Measurements from ENCODE around the gene SLC22A13. TPM values are rescaled to one million over a fixed set of nuclear protein-coding genes. Genes with fewer than 3 reads are reported as not detected.

SLC22A13 gene
- total and polyA plus RNA-seq, 2 of the 4 experiments (the other 2 are of a cell fraction): under 0.01 to 0.22 TPM

- Histone ChIP-seq H4K8ac (ENCODE audit: low read depth in 2 of 2, low read length in 2 of 2) (no peak overlapping the region), H4K5ac (ENCODE audit: low read depth, low read length) (no peak overlapping the region)
Observed at GRCh38 chr3:38327335-38328009, 61.9 kb downstream of the SLC22A13 start.

More at GRCh38 chr3:38327335-38328009, 61.9 kb downstream of the SLC22A13 start:
- H3K56ac ChIP-seq (ENCODE audit: extremely low read depth, insufficient read depth, low read length): no peak overlapping the region
- no peak overlapping the region for H3K23ac ChIP-seq (ENCODE audit: low read depth, low read length)
- H4K91ac ChIP-seq (ENCODE audit: insufficient read depth, low read depth, low read length): no peak overlapping the region
- no peak overlapping the region for H3K4me2 ChIP-seq (ENCODE audit: low read depth, low read length)
- no peaks in the 10 kb centered on the region; the same call in none of the 2 replicates for H3K9me3 ChIP-seq (ENCODE audit: control insufficient read depth, insufficient read depth, low read length)
- no peak overlapping the region for H2AK9ac ChIP-seq (replicated peaks; ENCODE audit: low read depth, low read length, poor library complexity)
- ATAC-seq (ENCODE audit: low read depth) (no peak), DNase-seq (peak; percentile 56)
- no peaks in the 10 kb centered on the region for H3K4me1 ChIP-seq (ENCODE audit: control insufficient read depth, insufficient read depth, low read length)
- H3K18ac ChIP-seq (ENCODE audit: low read depth, low read length): no peak overlapping the region
- ChIA-PET CTCF (interaction anchor here (0.5 kb wide), 1 partner anchor 1563 kb away, joined by 3 read pairs; no protein-coding TSS in a partner anchor), POLR2A (ENCODE audit: unreplicated experiment) (no interaction called here)
- no peak overlapping the region for H3K27ac ChIP-seq (ENCODE audit: insufficient read depth, low read length)
- intact Hi-C loops (cut with micrococcal nuclease) (no loop called here), in situ Hi-C loops (cut with MboI; ENCODE audit: low sequenced_read_pairs) (no loop called here), dilution Hi-C loops (cut with HindIII; ENCODE audit: low sequenced_read_pairs, unreplicated experiment) (no loop called here)
- H3K4me3 ChIP-seq (ENCODE audit: insufficient read depth, low read depth, low read length): no peak overlapping the region
- no peak overlapping the region for H2AK5ac ChIP-seq (ENCODE audit: low read depth, low read length)
- H2BK5ac ChIP-seq (ENCODE audit: low read depth, low read length, poor library complexity, severe bottlenecking): no peak overlapping the region
- H2BK20ac ChIP-seq (ENCODE audit: low read depth, low read length): no peak overlapping the region
- H3K9me1 ChIP-seq (ENCODE audit: insufficient read depth, low read length): no peaks in the 10 kb centered on the region
- no peak overlapping the region for H3K9ac ChIP-seq (ENCODE audit: low read depth, low read length)
- no peak overlapping the region for H3K4ac ChIP-seq (ENCODE audit: low read depth, low read length)
- no peak for TF ChIP-seq RCOR1 (IDR thresholded peaks at IDR 0.05; ENCODE audit: insufficient replicate concordance, low read length)
- TF ChIP-seq POLR2A (IDR thresholded peaks at IDR 0.05; ENCODE audit: low read depth, low read length): no peak
- no peak for TF ChIP-seq MAFK (IDR thresholded peaks at IDR 0.05; ENCODE audit: low read depth, low read length)
- peak; percentile 53; the same call in 1 of the 2 replicates for TF ChIP-seq NFE2L2 (IDR thresholded peaks at IDR 0.05; ENCODE audit: low read depth, low read length)
- no peak overlapping the region for H2BK15ac ChIP-seq (ENCODE audit: low read depth, low read length)
- no TSS peak for BruUV-seq (replicated peaks)
- no peak overlapping the region for H2AFZ ChIP-seq (replicated peaks; ENCODE audit: low read length, poor library complexity)
- H3K14ac ChIP-seq (replicated peaks; ENCODE audit: low read depth, low read length): no peak overlapping the region
- H2BK120ac ChIP-seq (ENCODE audit: low read depth, low read length): no peak overlapping the region
- no peaks in the 10 kb centered on the region; the same call in 1 of the 2 replicates for H3K27me3 ChIP-seq (ENCODE audit: control insufficient read depth, insufficient read depth, low read length)
- no peaks in the 10 kb centered on the region for H3K36me3 ChIP-seq (ENCODE audit: control insufficient read depth, insufficient read depth, low read length)
- no peaks in the 10 kb centered on the region for H4K20me1 ChIP-seq (ENCODE audit: insufficient read depth, low read length)
- no peaks in the 10 kb centered on the region for H3K79me1 ChIP-seq (ENCODE audit: low read depth in 1 of 2, low read length in 2 of 2)

Small RNAs within 50 kb of the gene (microRNA-seq; reads per million reads assigned to microRNA genes)
- not detected for gene RNU6-235P (ENCODE audit: insufficient read depth, insufficient read length)

Small RNAs within 50 kb of the gene (small RNA-seq; reads per million reads assigned to genes)
- gene RNU6-235P: 0 to 0.60 (median 0) reads per million in 5 experiments

Other genes starting within 250 kb of the SLC22A13 start
- gene PLCD1, start 236.2 kb upstream of the SLC22A13 start, total RNA-seq (2012; rRNA removed): 15.0 and 16.3 TPM in 2 replicates
- 13.2 and 14.9 TPM in 2 replicates for gene PLCD1, start 236.2 kb upstream of the SLC22A13 start, polyA plus RNA-seq (2012; rRNA removed)
- gene DLEC1, start 226.6 kb upstream of the SLC22A13 start, total RNA-seq (2012; rRNA removed): not detected in 2 replicates
- 0.03 TPM in 1 of 2 replicates, not detected in the other for gene DLEC1, start 226.6 kb upstream of the SLC22A13 start, polyA plus RNA-seq (2012; rRNA removed)
- 19.4 and 30.8 TPM in 2 replicates for gene ACAA1, start 128.7 kb upstream of the SLC22A13 start, total RNA-seq (2012; rRNA removed)
- gene ACAA1, start 128.7 kb upstream of the SLC22A13 start, polyA plus RNA-seq (2012; rRNA removed): 62.4 and 69.4 TPM in 2 replicates
- gene MYD88, start 127.2 kb upstream of the SLC22A13 start, total RNA-seq (2012; rRNA removed): 9.3 and 10.8 TPM in 2 replicates
- gene MYD88, start 127.2 kb upstream of the SLC22A13 start, polyA plus RNA-seq (2012; rRNA removed): 34.4 and 39.8 TPM in 2 replicates
- 37.6 and 50.5 TPM in 2 replicates for gene OXSR1, start 100.3 kb upstream of the SLC22A13 start, total RNA-seq (2012; rRNA removed)
- gene OXSR1, start 100.3 kb upstream of the SLC22A13 start, polyA plus RNA-seq (2012; rRNA removed): 28.9 and 32.9 TPM in 2 replicates
- gene SLC22A14, start 16.5 kb downstream of the SLC22A13 start, total RNA-seq (2012; rRNA removed): under 0.01 TPM in 1 of 2 replicates, not detected in the other
- gene SLC22A14, start 16.5 kb downstream of the SLC22A13 start, polyA plus RNA-seq (2012; rRNA removed): 0.07 and 0.10 TPM in 2 replicates
- gene XYLB, start 81.0 kb downstream of the SLC22A13 start, total RNA-seq (2012; rRNA removed): 2.5 and 3.0 TPM in 2 replicates
- 2.3 and 3.4 TPM in 2 replicates for gene XYLB, start 81.0 kb downstream of the SLC22A13 start, polyA plus RNA-seq (2012; rRNA removed)
- 1.3 and 1.4 TPM in 2 replicates for gene ACVR2B, start 188.1 kb downstream of the SLC22A13 start, total RNA-seq (2012; rRNA removed)
- 0.60 TPM in 2 replicates for gene ACVR2B, start 188.1 kb downstream of the SLC22A13 start, polyA plus RNA-seq (2012; rRNA removed)
- 10.2 and 12.8 TPM in 2 replicates for gene EXOG, start 230.5 kb downstream of the SLC22A13 start, total RNA-seq (2012; rRNA removed)
- 12.1 and 15.0 TPM in 2 replicates for gene EXOG, start 230.5 kb downstream of the SLC22A13 start, polyA plus RNA-seq (2012; rRNA removed)

All from IMR-90 (cell line).